Brain pericyte (primary cell): Measurements from ENCODE around the gene FEV.

Experiments
- DNase-seq: peaks from one replicate; pipeline ENCODE4 v3.0.0-alpha.2; 2012; ENCODE audit warnings: low read depth, low spot score

Gene FEV

DNA sequence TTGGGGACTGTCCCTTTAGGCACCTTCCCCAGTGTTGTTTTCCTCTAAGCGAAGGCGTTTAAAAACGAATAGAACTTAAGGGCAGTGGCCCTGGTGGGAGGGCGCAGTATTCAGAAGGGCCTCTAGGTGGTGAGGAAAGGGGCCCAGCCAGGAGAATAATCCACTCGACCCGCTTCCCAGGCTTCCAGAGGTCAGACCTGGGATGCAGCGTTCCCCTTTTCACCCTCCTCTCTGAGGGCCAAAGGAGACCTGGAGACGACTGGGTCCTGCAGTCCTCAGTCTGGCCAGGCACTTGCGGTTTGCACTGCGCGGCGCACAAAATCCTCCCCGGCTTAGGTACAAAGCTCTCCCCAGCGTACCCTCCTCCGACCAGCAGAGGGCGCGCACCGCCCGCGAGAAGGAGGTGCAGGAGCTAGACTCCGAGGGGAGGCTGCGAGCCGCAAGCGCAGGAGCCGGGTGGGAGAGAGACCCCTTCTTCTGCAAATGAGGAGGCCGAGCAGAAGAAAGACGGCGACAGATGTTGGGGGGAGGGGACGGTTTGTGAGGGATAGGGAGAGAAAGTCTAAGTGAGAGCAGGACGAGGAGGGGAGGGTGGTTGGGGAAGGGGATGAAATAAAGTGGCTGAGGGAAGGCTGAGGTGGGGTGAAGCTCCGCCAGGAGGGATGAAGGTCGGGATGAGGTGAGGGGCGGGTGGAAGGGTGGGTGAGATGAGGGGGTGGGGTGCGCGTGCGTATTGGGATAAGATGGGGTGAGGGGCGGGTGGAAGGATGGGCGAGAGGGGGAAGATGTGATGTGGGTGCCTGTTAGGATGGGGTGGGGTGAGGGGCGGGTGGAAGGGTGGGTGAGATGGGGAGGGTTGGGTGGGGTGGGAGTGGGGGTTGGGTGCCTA is 4.9 kb downstream of the FEV start:
- peak; percentile 29 for DNase-seq

DNA sequence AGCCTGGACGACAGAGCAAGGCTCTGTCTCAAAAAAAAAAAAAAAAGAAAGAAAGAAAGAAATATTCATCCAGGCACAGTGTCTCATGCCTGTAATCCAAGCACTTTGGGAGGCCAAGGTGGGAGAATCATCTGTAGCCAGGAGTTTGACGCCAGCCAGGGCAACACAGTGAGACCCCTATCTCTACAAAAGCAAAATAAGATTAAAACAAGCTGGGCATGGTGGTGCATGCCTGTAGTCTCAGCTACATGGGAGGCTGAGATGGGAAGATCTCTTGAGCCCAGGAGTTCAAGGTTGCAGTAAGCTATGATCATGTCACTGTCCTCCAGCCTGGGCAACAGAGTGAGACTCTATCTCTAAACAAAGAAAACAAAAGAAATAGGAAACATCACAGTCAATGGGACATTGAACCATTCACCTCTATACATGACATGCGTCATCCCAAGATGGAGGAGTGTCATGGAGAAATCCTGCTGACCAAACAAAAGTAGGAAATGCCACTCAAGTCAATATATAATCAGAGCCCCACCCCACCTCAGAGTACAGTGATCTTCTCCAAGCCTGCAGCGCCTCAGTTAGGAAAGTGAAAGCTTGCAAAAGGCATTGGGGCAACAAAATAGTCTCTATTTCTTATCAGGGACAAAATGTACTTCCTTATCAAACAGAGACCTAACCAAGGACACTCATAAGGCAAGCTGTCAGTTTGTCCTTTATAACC is 9.8 kb downstream of the FEV start:
- DNase-seq = no peak

DNA sequence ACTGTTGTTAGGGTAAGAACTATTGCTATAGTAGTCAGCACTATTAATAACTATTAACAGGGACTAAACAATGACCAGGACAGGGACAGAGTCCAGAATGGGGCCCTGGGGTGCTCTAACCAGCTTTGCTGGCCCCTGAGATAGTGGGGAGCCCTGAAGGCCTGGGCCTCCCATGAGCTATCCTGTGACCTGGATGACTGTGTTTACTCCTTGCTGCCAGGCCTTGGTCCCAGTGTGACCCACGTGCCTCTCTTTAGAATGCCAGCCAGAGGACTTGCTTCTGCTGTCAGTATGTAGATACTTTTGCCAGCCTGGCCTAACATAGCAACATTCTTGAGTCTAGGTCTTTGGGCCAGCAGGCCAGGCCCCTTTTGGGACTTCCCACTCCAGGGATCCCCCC is 14.1 kb downstream of the FEV start:
- DNase-seq = no peak

DNA sequence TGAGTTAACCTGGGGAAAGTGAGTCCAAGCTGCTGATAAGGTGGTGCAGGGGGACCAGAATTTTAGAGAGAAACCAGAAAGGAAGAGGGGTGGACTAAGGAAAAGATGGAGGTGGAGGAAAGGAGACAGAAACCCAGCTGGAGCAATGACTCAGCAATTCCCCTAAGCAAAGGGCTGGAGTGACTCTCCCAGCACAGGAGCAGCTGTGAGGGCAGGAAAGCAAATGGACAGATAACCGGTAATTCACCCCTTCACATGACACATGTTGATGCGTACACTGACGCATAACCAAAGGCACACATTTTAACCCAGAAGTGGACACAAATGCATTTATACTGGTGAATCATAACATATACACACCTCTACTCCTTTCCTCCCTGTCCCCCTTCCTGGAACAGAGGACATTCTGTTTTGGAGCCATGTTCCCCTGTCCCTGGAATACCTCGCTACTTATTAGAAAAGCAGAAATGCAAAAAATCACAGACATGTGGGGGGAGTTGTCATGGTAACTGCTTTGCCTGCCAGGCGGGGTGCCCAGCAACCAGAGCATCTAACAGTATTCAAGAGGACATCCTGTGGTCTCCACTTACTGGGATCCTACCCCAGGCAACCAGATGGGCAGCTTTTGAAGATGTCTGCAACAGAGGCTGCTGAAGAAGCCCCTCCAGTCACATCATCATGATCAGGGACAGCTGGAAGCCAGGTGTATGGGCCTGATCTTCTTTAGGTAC is 20.8 kb downstream of the FEV start:
- no peak for DNase-seq

DNA sequence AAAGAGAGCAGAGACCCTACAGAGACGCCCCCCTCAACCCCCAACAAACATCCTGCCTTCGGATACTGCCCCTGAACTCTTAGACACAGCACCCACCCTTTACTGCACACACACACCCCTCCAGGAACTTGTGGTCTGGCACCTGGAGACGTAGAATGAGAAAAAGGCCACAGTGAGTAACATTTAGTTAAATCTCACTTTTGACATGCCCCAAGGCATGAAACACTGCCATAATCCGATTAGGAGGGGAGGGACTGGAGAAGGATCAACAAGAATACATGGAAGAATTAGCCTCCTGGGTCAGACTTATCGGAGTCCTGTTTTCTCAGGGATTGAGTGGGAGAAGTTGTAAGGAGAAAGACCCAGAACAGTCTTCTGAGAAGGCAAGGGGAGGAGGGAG is 21.4 kb downstream of the FEV start:
- DNase-seq = no peak

DNA sequence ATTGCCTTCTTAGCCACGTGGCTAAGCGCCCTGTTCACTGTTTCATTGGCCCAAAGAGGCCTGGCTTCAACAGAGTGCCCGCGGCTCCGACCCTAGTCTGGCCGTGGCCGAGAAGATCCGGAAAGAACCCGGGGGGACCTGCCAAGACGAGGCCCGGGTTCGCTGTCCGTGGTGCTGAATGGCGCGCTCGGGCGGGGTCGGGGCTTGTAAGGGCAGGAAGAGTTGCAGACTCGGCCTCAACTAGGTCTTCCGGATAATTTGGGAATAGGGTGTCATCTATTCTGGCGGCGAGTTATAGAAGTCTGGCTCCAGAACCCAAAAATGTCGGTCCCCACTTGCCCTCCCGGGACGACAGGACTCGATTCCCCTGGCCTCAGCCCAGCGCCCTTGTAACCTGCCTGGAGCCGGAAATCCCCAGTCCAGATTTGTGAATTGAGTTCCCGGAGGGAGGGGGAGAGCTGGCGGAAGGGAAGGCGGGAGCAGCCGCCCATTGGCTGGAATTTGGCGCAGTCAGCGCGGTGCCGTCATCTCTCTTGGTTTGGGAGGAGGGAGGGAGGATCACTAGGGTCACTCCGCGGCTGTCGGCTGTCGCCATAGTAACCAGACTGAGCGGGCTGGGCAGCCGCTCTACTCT is 22.0 kb downstream of the FEV start:
- DNase-seq = no peak

DNA sequence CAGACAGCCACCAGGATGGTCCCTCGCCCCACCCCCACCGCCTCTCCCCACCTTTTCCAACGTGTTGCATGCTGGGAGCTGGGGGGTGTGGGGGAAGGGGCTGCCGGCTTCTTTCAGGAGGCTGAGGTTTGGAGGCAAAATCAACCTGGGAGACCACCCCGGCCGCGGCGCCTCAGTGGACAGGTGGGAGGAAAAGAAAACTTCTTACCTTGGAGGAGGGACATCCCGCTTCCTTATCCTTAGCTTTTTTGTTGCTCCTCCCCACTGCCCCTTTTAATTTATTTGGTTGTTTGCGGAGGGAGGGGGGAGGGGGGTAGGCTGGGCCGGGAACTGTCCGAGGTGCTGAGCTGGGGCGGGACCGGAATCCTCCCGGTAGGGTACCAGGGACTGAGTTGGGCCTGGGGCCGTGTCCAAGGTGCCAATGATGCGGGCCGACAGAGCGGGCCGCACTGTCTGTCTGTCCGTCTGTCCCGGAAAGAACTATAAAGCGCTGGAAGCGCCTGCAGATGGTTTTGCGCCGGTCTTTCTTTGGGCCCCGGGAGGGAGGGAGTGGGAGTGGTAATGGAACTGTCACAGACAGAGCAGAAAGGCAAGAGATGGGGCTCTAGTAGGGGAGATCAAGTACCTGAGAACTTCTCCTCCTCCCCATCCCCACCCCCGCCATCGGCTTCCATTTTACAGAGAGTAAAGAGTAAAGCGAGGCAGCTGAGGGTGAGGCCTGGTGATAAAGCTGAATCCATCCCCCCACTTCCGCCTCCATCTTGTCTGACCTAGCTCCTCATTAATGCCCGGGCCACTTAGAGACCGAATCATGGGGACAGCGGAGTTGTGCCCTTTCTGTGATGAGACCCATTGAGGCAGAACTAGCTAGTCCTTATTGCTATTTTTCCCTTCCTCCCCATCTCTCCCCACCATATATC is 23.1 kb downstream of the FEV start:
- DNase-seq = no peak

DNA sequence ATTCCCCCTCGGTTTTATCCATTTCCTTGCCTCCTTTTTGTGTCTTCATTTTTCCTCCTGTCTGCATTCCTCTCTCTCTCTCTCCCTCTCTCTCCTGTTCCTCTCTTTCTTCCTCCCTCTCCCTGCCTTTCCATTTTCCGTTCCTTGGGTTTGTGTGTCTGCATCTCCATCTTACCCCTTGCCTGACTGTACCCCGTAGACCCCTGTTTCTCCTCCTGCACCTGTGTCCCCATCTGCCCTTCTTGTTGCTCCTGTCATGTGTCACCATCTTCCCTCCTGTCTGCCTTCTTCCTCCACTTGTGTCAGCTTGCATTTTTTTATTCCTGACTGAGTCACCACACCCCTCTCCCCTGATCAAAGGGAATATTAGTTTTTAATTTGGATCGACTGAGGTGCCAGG is 23.8 kb downstream of the FEV start:
- DNase-seq = no peak

DNA sequence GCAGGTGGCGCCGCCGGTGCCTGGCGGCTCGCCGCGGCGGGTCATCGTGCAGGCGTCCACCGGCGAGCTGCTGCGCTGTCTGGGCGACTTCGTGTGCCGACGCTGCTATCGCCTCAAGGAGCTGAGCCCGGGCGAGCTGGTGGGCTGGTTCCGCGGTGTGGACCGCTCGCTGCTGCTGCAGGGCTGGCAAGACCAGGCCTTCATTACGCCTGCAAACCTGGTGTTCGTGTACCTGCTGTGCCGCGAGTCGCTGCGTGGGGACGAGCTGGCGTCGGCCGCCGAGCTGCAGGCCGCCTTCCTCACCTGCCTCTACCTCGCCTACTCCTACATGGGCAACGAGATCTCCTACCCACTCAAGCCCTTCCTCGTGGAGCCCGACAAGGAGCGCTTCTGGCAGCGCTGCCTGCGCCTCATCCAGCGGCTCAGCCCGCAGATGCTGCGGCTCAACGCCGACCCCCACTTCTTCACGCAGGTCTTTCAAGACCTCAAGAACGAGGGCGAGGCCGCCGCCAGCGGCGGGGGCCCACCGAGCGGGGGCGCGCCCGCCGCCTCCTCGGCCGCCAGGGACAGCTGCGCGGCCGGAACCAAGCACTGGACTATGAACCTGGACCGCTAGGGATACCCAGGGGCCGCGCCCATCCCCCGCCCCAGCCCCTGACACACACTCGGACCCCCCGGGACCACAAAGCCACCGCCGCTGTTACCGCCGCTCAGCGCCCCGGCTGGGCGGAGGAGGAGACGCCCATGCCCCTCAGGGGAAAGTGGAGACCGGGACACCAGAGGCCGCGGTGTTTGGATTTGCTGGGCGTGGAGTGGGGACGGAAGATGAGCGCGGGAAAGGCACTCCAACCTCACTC is 24.4 kb downstream of the FEV start:
- DNase-seq = no peak

DNA sequence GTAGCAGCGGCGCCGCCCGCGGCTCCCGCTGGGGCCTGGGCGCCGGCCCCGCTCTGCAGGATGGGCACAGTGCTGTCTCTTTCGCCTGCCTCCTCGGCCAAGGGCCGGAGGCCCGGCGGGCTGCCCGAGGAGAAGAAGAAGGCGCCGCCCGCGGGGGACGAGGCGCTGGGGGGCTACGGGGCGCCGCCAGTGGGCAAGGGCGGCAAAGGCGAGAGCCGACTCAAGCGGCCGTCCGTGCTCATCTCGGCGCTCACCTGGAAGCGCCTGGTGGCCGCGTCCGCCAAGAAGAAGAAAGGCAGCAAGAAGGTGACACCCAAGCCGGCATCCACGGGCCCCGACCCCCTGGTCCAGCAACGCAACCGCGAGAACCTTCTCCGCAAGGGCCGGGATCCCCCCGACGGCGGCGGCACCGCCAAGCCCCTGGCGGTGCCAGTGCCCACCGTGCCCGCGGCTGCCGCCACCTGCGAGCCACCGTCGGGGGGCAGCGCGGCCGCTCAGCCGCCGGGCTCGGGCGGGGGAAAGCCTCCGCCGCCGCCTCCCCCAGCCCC is 25.1 kb downstream of the FEV start:
- DNase-seq = no peak

DNA sequence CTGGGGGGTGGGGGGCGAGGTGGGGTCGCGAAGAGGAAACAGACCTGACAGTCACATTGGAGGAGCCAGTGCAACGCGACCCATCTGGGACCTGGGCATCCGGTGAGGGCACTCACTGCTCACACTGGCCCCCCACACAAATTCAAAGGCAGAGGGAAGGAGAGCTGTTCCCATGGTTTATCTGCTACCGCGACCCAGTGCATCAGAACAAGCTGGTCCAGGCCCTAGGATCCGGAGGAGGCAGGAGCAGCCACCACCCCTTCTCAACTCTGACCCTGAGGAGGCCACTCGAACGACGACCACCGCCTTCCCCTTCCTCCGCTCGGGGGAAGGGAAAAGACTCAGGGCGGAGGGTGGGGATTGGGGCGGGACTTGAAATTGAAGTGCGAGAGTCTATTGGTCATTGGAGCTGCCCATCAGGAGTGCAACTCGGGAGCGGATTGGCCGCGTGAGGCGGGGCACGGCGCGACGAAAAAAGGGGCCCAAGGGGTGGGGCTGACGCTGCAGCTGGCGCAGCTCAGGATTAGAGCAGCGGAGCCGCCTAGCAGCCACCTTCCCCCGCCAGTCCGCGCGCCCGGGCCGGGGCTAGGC is 25.7 kb downstream of the FEV start, which contains the start of gene CDK5R2:
Gene CDK5R2, plus strand, starts transcription at position 526 of the 591 bp plus-strand sequence. CDS start 155 bp downstream, outside the sequence.
- no peak for DNase-seq

DNA sequence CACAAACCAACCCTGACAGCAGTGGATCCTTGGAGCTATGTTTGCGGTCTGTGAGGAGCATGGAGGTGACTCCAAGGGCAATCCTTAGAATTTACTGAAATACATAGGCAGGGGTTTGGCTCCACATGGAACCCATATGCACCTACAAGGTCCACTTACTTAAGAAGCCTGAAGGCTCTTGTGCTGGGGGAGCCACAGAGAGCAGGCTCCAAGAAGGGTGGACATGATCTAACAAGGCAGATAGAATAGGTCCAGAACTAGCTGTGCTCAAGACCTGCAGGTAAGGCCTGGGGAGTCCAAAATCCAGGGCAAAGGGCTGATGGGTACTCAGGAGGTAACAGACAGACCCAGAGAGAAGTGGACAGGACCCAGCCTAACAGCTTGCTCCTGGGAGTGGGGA is 26.7 kb downstream of the FEV start:
- no peak for DNase-seq

DNA sequence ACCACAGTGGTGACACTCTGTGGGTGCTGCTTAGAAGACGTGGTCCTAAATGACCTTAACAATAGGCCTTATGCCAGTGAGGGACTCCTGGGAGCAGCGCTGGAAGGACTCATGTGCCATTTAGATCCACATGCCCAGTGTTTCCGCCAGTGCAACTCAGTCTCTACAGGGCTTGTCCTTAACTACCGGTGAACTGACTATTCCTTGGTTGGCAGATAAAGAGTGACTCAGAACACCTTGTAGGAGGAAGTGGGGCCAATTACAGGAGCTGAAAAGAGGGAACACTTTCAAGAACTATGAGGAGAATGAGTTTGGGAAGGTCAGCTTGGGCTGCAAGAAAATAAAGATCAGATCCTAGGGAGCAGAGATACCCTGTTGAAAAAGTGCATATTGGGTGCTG is 27.3 kb downstream of the FEV start:
- DNase-seq = no peak

DNA sequence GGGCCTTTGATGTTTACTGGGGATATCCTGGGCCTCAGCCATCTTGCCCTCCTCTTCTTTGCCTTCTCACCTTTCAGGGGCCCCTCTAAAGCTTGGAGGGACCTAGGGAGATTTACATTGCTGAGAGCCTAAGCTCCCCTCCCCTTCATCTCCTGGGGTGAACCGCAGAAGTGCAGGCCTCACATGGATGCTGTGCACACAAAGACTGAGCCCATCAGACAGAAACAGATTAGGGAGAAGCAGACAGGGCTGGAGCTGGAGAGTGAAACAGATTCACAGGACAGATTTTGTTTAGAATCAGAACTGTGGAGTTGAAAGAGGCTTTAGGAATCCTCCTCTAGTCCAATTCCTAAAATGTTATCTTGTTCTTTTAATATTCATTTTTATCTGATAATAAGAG is 28.9 kb downstream of the FEV start:
- DNase-seq = no peak

DNA sequence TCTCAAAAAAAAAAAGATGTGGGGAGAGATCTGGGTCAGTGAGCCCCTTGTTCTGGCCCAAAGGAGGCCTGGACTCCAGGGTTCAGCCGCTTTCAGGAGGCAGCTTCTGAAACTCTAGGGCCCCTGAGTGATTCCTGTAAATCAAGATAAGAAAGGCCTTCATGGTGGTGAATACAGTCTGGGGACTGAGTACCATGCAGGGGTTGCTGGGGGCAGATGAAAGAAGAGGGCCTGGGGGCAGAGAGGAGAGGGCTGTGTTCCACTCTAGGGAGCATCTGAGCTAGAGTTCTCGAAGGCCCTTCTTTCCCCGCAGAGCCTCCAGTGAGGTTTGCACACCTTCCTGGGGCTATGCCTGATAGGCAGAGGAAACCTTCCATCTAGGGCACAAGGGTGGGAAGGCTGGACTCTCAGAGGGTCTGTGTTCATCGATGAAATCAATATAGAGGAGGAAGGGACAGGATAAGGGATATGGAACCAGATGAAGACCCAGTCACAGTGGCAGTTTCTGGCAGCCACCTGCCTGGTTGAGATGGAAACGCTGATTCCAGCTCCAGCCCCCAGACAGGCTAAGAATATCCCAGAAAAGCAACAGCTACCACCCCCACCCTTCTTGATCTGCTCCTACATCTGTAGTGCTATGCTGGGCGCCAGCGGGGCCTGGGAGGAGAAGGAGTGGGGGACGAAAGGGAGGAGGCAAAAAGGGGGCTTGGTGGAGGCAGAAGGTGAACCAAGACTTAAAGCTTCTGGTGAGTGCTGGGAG is 30.3 kb downstream of the FEV start:
- no peak for DNase-seq

DNA sequence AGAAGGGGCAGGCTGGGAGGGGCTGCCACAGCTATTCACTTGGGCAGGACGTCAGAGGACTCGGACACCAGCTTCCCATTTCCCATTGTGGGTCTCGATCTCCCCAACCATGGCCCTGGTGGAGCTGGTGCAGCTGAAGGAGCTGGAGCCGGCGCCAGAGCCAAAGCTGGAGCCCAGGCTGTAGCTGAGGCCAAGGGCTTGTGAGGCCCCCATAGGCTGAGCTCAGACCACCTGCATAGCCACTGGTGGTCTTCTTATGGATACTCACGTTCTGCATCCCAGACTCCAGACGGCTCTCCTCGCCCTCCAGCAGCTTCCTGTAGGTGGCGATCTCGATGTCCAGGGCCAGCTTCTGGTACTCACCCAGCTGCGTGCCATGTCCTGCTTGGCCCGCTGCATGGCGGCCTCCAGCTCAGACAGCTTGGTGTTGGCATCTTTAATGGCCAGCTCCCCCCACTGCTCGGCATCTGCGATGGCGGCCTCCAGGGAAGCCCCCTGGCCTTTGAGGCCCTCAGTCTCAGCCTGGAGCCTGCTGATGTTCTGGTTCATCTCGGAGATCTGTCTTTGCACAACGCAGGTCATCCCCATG is 31.5 kb downstream of the FEV start:
- no peak for DNase-seq

DNA sequence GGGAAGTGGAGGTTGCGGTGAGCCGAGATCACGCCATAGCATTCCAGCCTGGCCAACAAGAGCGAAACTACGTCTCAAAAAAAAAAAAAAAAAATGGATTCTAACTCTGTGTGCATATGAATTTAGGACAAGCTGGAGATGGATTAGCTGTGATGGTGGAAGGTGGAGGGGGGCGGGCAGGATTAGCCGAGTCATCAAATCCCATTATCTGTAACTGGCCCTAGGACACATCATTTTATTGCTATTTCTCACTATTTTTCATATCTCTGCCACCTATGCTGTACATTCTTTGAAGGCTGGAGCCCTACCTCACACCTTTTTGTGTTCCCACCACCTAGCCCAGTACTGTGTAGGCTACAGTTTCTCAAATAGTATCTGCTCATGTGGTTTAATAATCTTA is 32.8 kb downstream of the FEV start:
- DNase-seq = no peak

DNA sequence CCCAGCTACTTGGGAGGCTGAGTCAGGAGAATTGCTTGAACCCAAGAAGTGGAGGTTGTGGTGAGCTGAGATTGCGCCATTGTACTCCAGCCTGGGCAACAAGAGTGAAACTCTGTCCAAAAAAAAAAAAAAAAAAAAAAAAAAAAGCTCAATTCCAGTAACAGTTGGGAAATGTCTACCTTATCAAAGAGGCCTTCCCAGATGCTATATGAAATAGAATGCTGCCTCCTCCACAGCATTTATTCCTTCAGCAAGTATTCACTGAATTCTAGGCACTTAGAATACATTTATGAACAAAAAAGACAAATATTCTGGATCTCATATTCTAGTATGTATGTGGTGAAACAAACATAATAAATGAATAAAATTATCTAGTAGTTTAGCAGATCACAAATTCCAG is 38.4 kb downstream of the FEV start:
- DNase-seq = no peak
